Activated T-helper 2 cell treated with anti-CD3 and anti-CD28 coated beads, Interferon-gamma antibody, Interleukin-2, Interleukin-4, amounts not matched to agents 10 μg/mL and 5 μg/mL and 100 μg/mL, durations not matched to agents 14 hours and 24 hours and 36 hours (primary cell): ENCODE measurements around the gene SPA17. TPM values are rescaled to one million over a fixed set of nuclear protein-coding genes. Genes with fewer than 3 reads are reported as not detected.

ENCODE experiments used
- DNase-seq: peaks from one replicate; pipeline ENCODE4 v3.0.0; 2021; ENCODE audit warnings: low spot score
- H3K27ac Mint-ChIP-seq: one replicate; pipeline ENCODE4 v1.8.0; 2021; ENCODE audit warnings: mixed read lengths
- H3K27me3 Mint-ChIP-seq: one replicate; pipeline ENCODE4 v1.8.0; 2021; ENCODE audit warnings: low read depth, mixed read lengths
- H3K36me3 Mint-ChIP-seq: one replicate; pipeline ENCODE4 v1.8.0; 2021; ENCODE audit warnings: low read depth, mixed read lengths
- H3K4me1 Mint-ChIP-seq: one replicate; pipeline ENCODE4 v1.8.0; 2021; ENCODE audit warnings: low read depth, mixed read lengths
- H3K4me3 Mint-ChIP-seq: one replicate; pipeline ENCODE4 v1.8.0; 2021; ENCODE audit warnings: low read depth, mild to moderate bottlenecking, moderate library complexity, mixed read lengths
- H3K9me3 Mint-ChIP-seq: one replicate; pipeline ENCODE4 v1.8.0; 2021; ENCODE audit warnings: mixed read lengths
- intact Hi-C: fragments of 100-400 bp; cut with micrococcal nuclease; formaldehyde crosslinking; loops from one replicate; pipeline ENCODE4 v1.15.1; 2023
- total RNA-seq: library from RNA; stranded (reverse); gene quantifications from 2 replicates; pipeline ENCODE4 v1.2.3, GENCODE V29; 2022

The SPA17 gene
- total RNA-seq, 1 donor from 2014 or later, result 2.9 TPM

DNA sequence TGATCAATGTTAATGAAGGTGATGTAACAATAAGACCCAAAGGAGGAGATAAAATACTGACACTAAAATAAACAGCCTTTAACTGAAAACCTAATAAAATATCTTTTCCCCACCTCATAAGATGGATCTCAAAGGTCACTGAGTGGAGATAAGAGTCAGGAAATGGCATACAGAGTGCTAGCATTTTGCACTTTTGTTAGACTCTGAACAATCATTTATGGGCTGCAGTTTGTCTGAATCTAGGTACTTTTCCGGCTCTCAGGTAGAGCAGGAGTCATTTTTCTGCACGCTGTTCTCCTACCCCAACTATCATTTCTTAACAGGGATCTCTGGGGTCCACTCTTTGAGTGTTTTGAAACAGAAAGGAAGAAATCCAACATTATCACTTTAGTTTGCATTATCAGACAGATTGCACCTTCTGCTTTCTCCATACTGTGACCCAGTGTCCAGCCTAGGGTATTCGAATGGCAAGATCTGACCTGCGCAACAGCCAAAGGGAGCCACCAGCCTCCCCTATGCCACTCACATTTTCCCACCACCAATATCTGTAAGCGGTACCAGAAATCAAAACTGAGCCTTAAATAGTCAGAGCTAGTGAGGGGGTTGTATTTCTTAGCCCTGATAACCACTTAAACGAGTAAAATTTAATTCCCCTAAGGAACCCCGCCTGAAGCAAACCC is 1.0 kb upstream of the SPA17 start:
- intact Hi-C loops, result loop anchor here (1.0 to 2.0 kb wide), 6 partner anchors 50 to 438 kb away; partner anchors contain the start of genes CCDC15, MSANTD2, TBRG1 and TMEM218
- Mint-ChIP-seq H3K27ac (peak overlapping the region; percentile 60), H3K27me3 (no peaks in the 10 kb centered on the region), H3K36me3 (no peaks in the 10 kb centered on the region), H3K4me3 (peak overlapping the region; percentile 88), H3K9me3 (no peaks in the 10 kb centered on the region), H3K4me1 (peaks cover 36% of the 10 kb centered on the region)
- no peak for DNase-seq

GRCh38 chr11:124674168-124674517 is 439 bp downstream of the SPA17 start:
- DNase-seq, result no peak
- Mint-ChIP-seq H3K27me3 (no peaks in the 10 kb centered on the region), H3K36me3 (no peaks in the 10 kb centered on the region), H3K9me3 (no peaks in the 10 kb centered on the region), H3K4me1 (peaks cover 36% of the 10 kb centered on the region), H3K4me3 (peak overlapping the region; percentile 88), H3K27ac (peak overlapping the region; percentile 86)
- intact Hi-C loops, result no loop called here

GRCh38 chr11:124674571-124674970 is 867 bp downstream of the SPA17 start:
- Mint-ChIP-seq H3K27ac (peak overlapping the region; percentile 86), H3K4me3 (peak overlapping the region; percentile 88), H3K27me3 (no peaks in the 10 kb centered on the region), H3K9me3 (no peaks in the 10 kb centered on the region), H3K4me1 (peaks cover 36% of the 10 kb centered on the region), H3K36me3 (no peaks in the 10 kb centered on the region)
- DNase-seq, result no peak
- intact Hi-C loops, result no loop called here

DNA sequence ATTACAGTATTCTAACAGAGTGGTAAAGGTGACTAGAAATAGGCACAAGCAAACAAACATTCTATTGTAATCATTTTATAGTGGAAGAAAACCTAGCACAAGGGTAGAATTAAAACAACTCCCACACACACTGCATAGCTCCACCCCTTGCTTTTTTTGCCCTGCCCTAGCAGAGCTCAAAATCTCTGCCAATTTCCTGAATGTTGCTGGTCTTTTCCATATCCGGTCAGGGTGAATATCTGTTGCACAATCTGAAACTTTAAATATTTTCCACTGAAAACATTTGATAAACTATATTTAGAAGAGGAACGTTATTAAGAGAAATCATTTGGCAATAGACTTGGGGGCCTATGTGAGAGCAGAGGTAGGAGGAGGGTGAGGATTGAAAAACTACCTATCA is 2.7 kb downstream of the SPA17 start:
- no peak overlapping the region for H3K27ac Mint-ChIP-seq
- no peaks in the 10 kb centered on the region for H3K9me3 Mint-ChIP-seq
- intact Hi-C loops, result no loop called here
- DNase-seq, result no peak
- H3K36me3 Mint-ChIP-seq, result no peaks in the 10 kb centered on the region
- peaks cover 28% of the 10 kb centered on the region for H3K4me1 Mint-ChIP-seq
- no peaks in the 10 kb centered on the region for H3K27me3 Mint-ChIP-seq
- no peak overlapping the region for H3K4me3 Mint-ChIP-seq

- Mint-ChIP-seq H3K4me3 (no peak overlapping the region), H3K36me3 (no peaks in the 10 kb centered on the region), H3K27me3 (no peaks in the 10 kb centered on the region), H3K9me3 (peaks cover 14% of the 10 kb centered on the region), H3K4me1 (peaks cover 14% of the 10 kb centered on the region), H3K27ac (no peak overlapping the region)
- intact Hi-C loops, result no loop called here
- no peak for DNase-seq
Measured at GRCh38 chr11:124678416-124678815, 4.7 kb downstream of the SPA17 start.

- H3K27me3 Mint-ChIP-seq, result no peaks in the 10 kb centered on the region
- H3K36me3 Mint-ChIP-seq, result no peaks in the 10 kb centered on the region
- intact Hi-C loops, result no loop called here
- H3K27ac Mint-ChIP-seq, result no peak overlapping the region
- no peaks in the 10 kb centered on the region for H3K4me1 Mint-ChIP-seq
- H3K4me3 Mint-ChIP-seq, result no peak overlapping the region
- peaks cover 26% of the 10 kb centered on the region for H3K9me3 Mint-ChIP-seq
- no peak for DNase-seq
Measured at GRCh38 chr11:124681421-124681820, 7.7 kb downstream of the SPA17 start.

DNA sequence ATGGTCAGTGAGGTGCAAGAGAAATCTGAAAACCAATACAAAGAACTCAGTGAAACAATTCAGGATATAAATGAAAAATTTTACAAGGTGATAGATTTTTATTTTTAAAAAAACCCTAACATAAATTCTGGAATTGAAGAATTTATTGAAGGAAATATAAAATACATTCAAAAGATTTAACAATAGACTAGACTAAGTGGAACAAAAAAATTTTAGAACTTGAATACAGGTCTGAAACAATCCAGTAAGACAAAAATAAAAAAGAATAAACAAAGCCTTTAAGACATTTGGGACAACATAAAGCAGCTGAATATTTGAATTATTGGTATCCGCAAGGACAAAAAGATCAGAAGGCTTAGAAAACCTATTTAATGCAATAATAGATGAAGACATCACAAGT is 8.7 kb downstream of the SPA17 start:
- Mint-ChIP-seq H3K4me3 (no peak overlapping the region), H3K27ac (no peak overlapping the region), H3K9me3 (peaks cover 26% of the 10 kb centered on the region), H3K4me1 (no peaks in the 10 kb centered on the region), H3K27me3 (peaks cover 2% of the 10 kb centered on the region), H3K36me3 (no peaks in the 10 kb centered on the region)
- DNase-seq, result no peak
- intact Hi-C loops, result no loop called here

GRCh38 chr11:124693142-124693541 is 19.4 kb downstream of the SPA17 start:
- peaks cover 9% of the 10 kb centered on the region for H3K27me3 Mint-ChIP-seq
- H3K4me3 Mint-ChIP-seq, result no peak overlapping the region
- DNase-seq, result no peak
- intact Hi-C loops, result no loop called here
- H3K9me3 Mint-ChIP-seq, result no peaks in the 10 kb centered on the region
- no peaks in the 10 kb centered on the region for H3K36me3 Mint-ChIP-seq
- H3K27ac Mint-ChIP-seq, result no peak overlapping the region
- H3K4me1 Mint-ChIP-seq, result no peaks in the 10 kb centered on the region

DNA sequence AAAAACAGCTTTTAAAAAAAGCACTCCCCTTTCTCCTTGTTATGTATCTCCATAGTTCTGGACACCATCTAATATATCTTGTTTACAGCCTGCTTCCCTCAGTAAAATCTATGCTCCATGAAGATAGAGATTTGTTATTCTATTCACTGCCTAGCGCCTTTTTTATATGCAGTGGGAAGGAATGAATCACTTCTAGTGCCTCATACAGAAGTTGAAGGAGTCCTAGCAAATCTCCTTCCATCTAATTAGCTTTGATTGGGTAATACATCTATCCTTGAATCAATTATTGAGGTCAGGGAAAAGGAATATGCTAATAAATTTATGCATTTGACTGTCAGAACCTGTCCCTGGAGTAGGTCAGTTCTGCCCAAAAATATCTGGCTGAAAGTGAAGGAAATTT is 25.8 kb downstream of the SPA17 start:
- Mint-ChIP-seq H3K4me3 (no peak overlapping the region), H3K36me3 (no peaks in the 10 kb centered on the region), H3K27ac (no peak overlapping the region), H3K9me3 (no peaks in the 10 kb centered on the region), H3K27me3 (peaks cover 17% of the 10 kb centered on the region), H3K4me1 (no peaks in the 10 kb centered on the region)
- no peak for DNase-seq
- intact Hi-C loops, result no loop called here

GRCh38 chr11:124700028-124700427 is 26.3 kb downstream of the SPA17 start:
- Mint-ChIP-seq H3K4me3 (no peak overlapping the region), H3K27ac (no peak overlapping the region), H3K9me3 (no peaks in the 10 kb centered on the region), H3K4me1 (no peaks in the 10 kb centered on the region), H3K36me3 (no peaks in the 10 kb centered on the region), H3K27me3 (peaks cover 17% of the 10 kb centered on the region)
- intact Hi-C loops, result no loop called here
- DNase-seq, result no peak

DNA sequence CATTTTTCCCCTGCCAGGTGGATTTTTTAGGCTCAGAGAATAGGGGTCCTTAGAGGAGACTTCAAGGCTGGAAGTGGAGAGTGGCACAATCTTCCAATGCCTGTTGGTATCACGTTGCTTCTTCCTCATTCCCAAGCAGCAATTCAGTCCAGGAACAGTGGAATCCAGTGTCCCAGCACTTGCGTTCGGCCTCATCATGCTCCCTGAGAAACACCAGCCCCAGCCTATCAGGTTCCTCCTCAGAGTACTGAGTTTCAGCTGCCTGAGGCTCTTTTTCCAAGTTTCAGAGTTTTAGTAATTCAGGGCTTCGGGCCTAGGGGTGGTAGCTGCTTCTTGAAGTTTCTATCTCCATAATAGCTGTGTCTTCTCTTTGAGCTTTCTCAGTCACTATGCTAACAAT is 34.1 kb downstream of the SPA17 start:
- no peak overlapping the region for H3K4me3 Mint-ChIP-seq
- no peaks in the 10 kb centered on the region for H3K36me3 Mint-ChIP-seq
- H3K27me3 Mint-ChIP-seq, result peaks cover 4% of the 10 kb centered on the region
- H3K27ac Mint-ChIP-seq, result no peak overlapping the region
- no peak for DNase-seq
- intact Hi-C loops, result no loop called here
- no peaks in the 10 kb centered on the region for H3K4me1 Mint-ChIP-seq
- H3K9me3 Mint-ChIP-seq, result no peaks in the 10 kb centered on the region

GRCh38 chr11:124712392-124712791 is 38.7 kb downstream of the SPA17 start:
- DNase-seq, result no peak
- Mint-ChIP-seq H3K27me3 (peaks cover 19% of the 10 kb centered on the region), H3K4me1 (no peaks in the 10 kb centered on the region), H3K36me3 (no peaks in the 10 kb centered on the region), H3K4me3 (no peak overlapping the region), H3K9me3 (no peaks in the 10 kb centered on the region), H3K27ac (no peak overlapping the region)
- intact Hi-C loops, result no loop called here

- H3K36me3 Mint-ChIP-seq, result no peaks in the 10 kb centered on the region
- DNase-seq, result no peak
- peaks cover 8% of the 10 kb centered on the region for H3K4me1 Mint-ChIP-seq
- H3K9me3 Mint-ChIP-seq, result no peaks in the 10 kb centered on the region
- no peak overlapping the region for H3K27ac Mint-ChIP-seq
- H3K27me3 Mint-ChIP-seq, result peaks cover 53% of the 10 kb centered on the region
- intact Hi-C loops, result no loop called here
- no peak overlapping the region for H3K4me3 Mint-ChIP-seq
Measured at GRCh38 chr11:124716591-124716990, 42.9 kb downstream of the SPA17 start.

DNA sequence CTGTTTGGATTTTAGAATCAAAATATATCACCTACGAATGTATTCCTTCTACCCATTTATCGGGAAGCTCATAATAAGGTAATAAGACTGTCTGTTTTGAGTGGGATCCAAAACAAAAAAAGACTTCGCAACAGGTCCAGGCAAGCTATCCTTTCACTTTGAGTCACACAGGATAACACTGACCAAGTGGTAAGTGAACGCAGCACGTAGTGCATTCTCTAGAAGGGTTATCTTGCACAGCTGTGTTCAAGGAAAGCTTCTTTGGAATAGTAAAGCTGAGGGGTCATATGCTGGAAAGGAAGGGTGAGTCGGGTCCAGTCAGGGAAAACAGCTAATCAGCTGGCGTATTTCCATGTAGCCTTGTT is 43.7 kb downstream of the SPA17 start:
- H3K27me3 Mint-ChIP-seq, result peaks cover 60% of the 10 kb centered on the region
- DNase-seq, result no peak
- no peak overlapping the region for H3K4me3 Mint-ChIP-seq

More for the DNA sequence above, 43.7 kb downstream of the SPA17 start:
- peaks cover 8% of the 10 kb centered on the region for H3K4me1 Mint-ChIP-seq
- no peaks in the 10 kb centered on the region for H3K9me3 Mint-ChIP-seq
- no peak overlapping the region for H3K27ac Mint-ChIP-seq
- no peaks in the 10 kb centered on the region for H3K36me3 Mint-ChIP-seq
- intact Hi-C loops, result no loop called here
